HL-60 (cell line): Measurements from ENCODE around the gene POLK.

Experiments used
- DNase-seq, 2 experiments: peaks; one replicate each; pipeline ENCODE4 v3.0.0-alpha.2; 2010 to 2020; ENCODE audit warnings: low read depth in 1 of 2, low spot score in 1 of 2
- H3K27ac ChIP-seq: fragments of 250-450 bp; sonication (Bioruptor Pico); replicated peaks from 2 replicates; pipeline ENCODE4 v1.5.1; 2020; ENCODE audit warnings: mild to moderate bottlenecking, moderate library complexity
- H3K27me3 ChIP-seq: fragments of 250-450 bp; sonication (Bioruptor Pico); 2 replicates; pipeline ENCODE4 v1.5.1; 2021; ENCODE audit warnings: mild to moderate bottlenecking, moderate library complexity; ENCODE audit not compliant: insufficient read depth, poor library complexity, severe bottlenecking
- H3K4me3 ChIP-seq: replicated peaks from 2 replicates; pipeline ENCODE4 v1.5.1; 2011; ENCODE audit warnings: mild to moderate bottlenecking, control low read depth, low read length; ENCODE audit not compliant: insufficient read depth
- CTCF ChIP-seq: IDR thresholded peaks from one replicate; pipeline ENCODE4 v1.5.1; 2011; ENCODE audit warnings: low read length, control low read depth, inconsistent platforms; ENCODE audit not compliant: insufficient read depth
- GABPA ChIP-seq: IDR thresholded peaks from 2 replicates; pipeline ENCODE4 v1.6.1; 2012; ENCODE audit warnings: low read depth
- POLR2AphosphoS5 ChIP-seq: IDR thresholded peaks from 2 replicates; pipeline ENCODE4 v1.6.1; 2012; ENCODE audit warnings: low read depth
- REST ChIP-seq: IDR thresholded peaks from 2 replicates; pipeline ENCODE4 v1.6.1; 2012; ENCODE audit warnings: low read depth; ENCODE audit not compliant: insufficient replicate concordance
- SPI1 ChIP-seq: IDR thresholded peaks from 2 replicates; pipeline ENCODE4 v1.6.1; 2012; ENCODE audit warnings: low read depth, mild to moderate bottlenecking, borderline replicate concordance

The POLK gene

GRCh38 chr5:75466006-75466716, 45.5 kb upstream of the POLK start:
- DNase-seq = no peak
- no peak overlapping the region for H3K27ac ChIP-seq

GRCh38 chr5:75468593-75468992, 43.1 kb upstream of the POLK start:
- no peak for TF ChIP-seq POLR2AphosphoS5
- TF ChIP-seq CTCF = no peak
- no peak for TF ChIP-seq REST
- TF ChIP-seq GABPA = no peak
- TF ChIP-seq SPI1 = no peak
- no peak for DNase-seq
- Histone ChIP-seq H3K4me3 (no peak overlapping the region), H3K27ac (no peak overlapping the region), H3K27me3 (no peaks in the 10 kb centered on the region)

More at GRCh38 chr5:75466006-75466716, 45.5 kb upstream of the POLK start:
- Histone ChIP-seq H3K4me3 (no peak overlapping the region), H3K27me3 (no peaks in the 10 kb centered on the region)
- TF ChIP-seq POLR2AphosphoS5 (no peak), CTCF (no peak), GABPA (no peak), REST (no peak), SPI1 (no peak)

GRCh38 chr5:75469017-75469416, 42.7 kb upstream of the POLK start:
- no peak overlapping the region for H3K4me3 ChIP-seq
- no peak overlapping the region for H3K27ac ChIP-seq
- TF ChIP-seq CTCF (no peak), REST (no peak), GABPA (no peak), POLR2AphosphoS5 (no peak), SPI1 (no peak)
- no peaks in the 10 kb centered on the region for H3K27me3 ChIP-seq
- DNase-seq = no peak
